CD14-positive monocyte (primary cell): Measurements from ENCODE around the gene FGD4. TPM values are rescaled to one million over a fixed set of nuclear protein-coding genes. Genes with fewer than 3 reads are reported as not detected.

ENCODE experiments used
- DNase-seq, 3 donors: peaks; one replicate each; pipeline ENCODE4 v3.0.0-alpha.2; 2011 to 2022
- H2AFZ ChIP-seq: 2 replicates; pipeline ENCODE4 v1.6.0; 2012; ENCODE audit warnings: mild to moderate bottlenecking, low read depth, low read length, inconsistent platforms; ENCODE audit not compliant: insufficient read depth, poor library complexity, severe bottlenecking
- H3K27ac ChIP-seq, 2 donors: 1 replicate in 1 of 2; 2 replicates in 1 of 2; pipeline ENCODE4 v1.5.1; 2012 to 2013; ENCODE audit warnings: low read length in 2 of 2, control low read depth in 1 of 2, inconsistent platforms in 1 of 2, low read depth in 1 of 2, mild to moderate bottlenecking in 1 of 2
- H3K27me3 ChIP-seq, 2 donors: one replicate each; pipeline versions ENCODE4 v1.6.0 to v1.6.1; 2011 to 2013; ENCODE audit warnings: low read length in 2 of 2; ENCODE audit not compliant: control insufficient read depth in 2 of 2, insufficient read depth in 2 of 2
- H3K36me3 ChIP-seq, 2 donors: replicated peaks in 1 of 2; 1 replicate in 1 of 2; 2 replicates in 1 of 2; pipeline versions ENCODE4 v1.5.1 to v1.6.1; 2012 to 2013; ENCODE audit warnings: low read length in 2 of 2, control low read depth in 1 of 2, inconsistent platforms in 1 of 2, mild to moderate bottlenecking in 1 of 2; ENCODE audit not compliant: insufficient read depth in 2 of 2, control insufficient read depth in 1 of 2
- H3K4me1 ChIP-seq, 2 donors: 1 replicate in 1 of 2; 2 replicates in 1 of 2; pipeline versions ENCODE4 v1.5.1 to v1.6.1; 2012 to 2013; ENCODE audit warnings: low read length in 2 of 2, control low read depth in 1 of 2, inconsistent platforms in 1 of 2, mild to moderate bottlenecking in 1 of 2, moderate library complexity in 1 of 2; ENCODE audit not compliant: insufficient read depth in 2 of 2, control insufficient read depth in 1 of 2
- H3K4me2 ChIP-seq: replicated peaks from 2 replicates; pipeline ENCODE3; 2012; ENCODE audit warnings: low read length, moderate library complexity, mild to moderate bottlenecking; ENCODE audit not compliant: poor library complexity, severe bottlenecking; ENCODE audit errors: extremely low read depth
- H3K4me3 ChIP-seq, 3 experiments: fragments of 200-600 bp in 1 of 3; sonication (generic) in 1 of 3; replicated peaks in 1 of 3; 1 replicate in 2 of 3; 2 replicates in 1 of 3; pipeline ENCODE4 v1.5.1; 2011 to 2013; ENCODE audit warnings: low read length in 3 of 3, mild to moderate bottlenecking in 3 of 3, control low read depth in 2 of 3, low read depth in 2 of 3, inconsistent platforms in 1 of 3, moderate library complexity in 1 of 3
- H3K79me2 ChIP-seq: 2 replicates; pipeline ENCODE4 v1.6.0; 2012; ENCODE audit warnings: mild to moderate bottlenecking, control low read depth, inconsistent platforms, low read length, moderate library complexity; ENCODE audit not compliant: insufficient read depth
- H3K9ac ChIP-seq: 2 replicates; pipeline ENCODE4 v1.6.0; 2017; ENCODE audit warnings: low read length, mild to moderate bottlenecking; ENCODE audit not compliant: insufficient read depth, poor library complexity, severe bottlenecking
- H3K9me3 ChIP-seq, 2 donors: replicated peaks in 1 of 2; 1 replicate in 1 of 2; 2 replicates in 1 of 2; pipeline versions ENCODE4 v1.5.1 to v1.6.1; 2012 to 2013; ENCODE audit warnings: low read length in 2 of 2, control low read depth in 1 of 2; ENCODE audit not compliant: control insufficient read depth in 1 of 2, insufficient read depth in 1 of 2
- H4K20me1 ChIP-seq: 2 replicates; pipeline ENCODE4 v1.6.0; 2012; ENCODE audit warnings: mild to moderate bottlenecking, low read length, control low read depth, moderate library complexity; ENCODE audit not compliant: insufficient read depth
- H3K27ac Mint-ChIP-seq, 7 donors: one replicate each; pipeline ENCODE4 v1.8.0; 2020; ENCODE audit warnings: mild to moderate bottlenecking in 7 of 7, mixed read lengths in 7 of 7, moderate library complexity in 6 of 7, inconsistent platforms in 2 of 7
- H3K27me3 Mint-ChIP-seq, 3 donors: one replicate each; pipeline ENCODE4 v1.8.0; 2021 to 2022; ENCODE audit warnings: low read depth in 3 of 3, mild to moderate bottlenecking in 3 of 3, mixed read lengths in 3 of 3, moderate library complexity in 3 of 3, inconsistent platforms in 1 of 3
- H3K36me3 Mint-ChIP-seq, 2 donors: one replicate each; pipeline ENCODE4 v1.8.0; 2020; ENCODE audit warnings: mixed read lengths in 2 of 2, inconsistent platforms in 1 of 2, mild to moderate bottlenecking in 1 of 2
- H3K4me1 Mint-ChIP-seq: one replicate; pipeline ENCODE4 v1.8.0; 2020; ENCODE audit warnings: mild to moderate bottlenecking, mixed read lengths
- H3K4me3 Mint-ChIP-seq, 2 donors: one replicate each; pipeline ENCODE4 v1.8.0; 2020; ENCODE audit warnings: mild to moderate bottlenecking in 2 of 2, mixed read lengths in 2 of 2, moderate library complexity in 1 of 2
- H3K9me3 Mint-ChIP-seq, 7 donors: one replicate each; pipeline ENCODE4 v1.8.0; 2020 to 2022; ENCODE audit warnings: mixed read lengths in 7 of 7, mild to moderate bottlenecking in 6 of 7, moderate library complexity in 6 of 7, inconsistent platforms in 2 of 7
- CTCF ChIP-seq: fragments of 200-600 bp; IDR thresholded peaks from one replicate; pipeline ENCODE4 v1.8.0; 2022; ENCODE audit warnings: antibody characterized with exemption, mild to moderate bottlenecking
- WGBS: methylation state at CpG from one replicate; pipeline ENCODE4 v1.1.5; 2013; ENCODE audit warnings: missing lambda C conversion rate; ENCODE audit not compliant: insufficient coverage; 5-methylcytosine and 5-hydroxymethylcytosine counted together
- intact Hi-C, 2 donors: fragments of 100-400 bp; cut with micrococcal nuclease; formaldehyde crosslinking; loops; one replicate each; pipeline versions ENCODE4 v1.15.0 to v1.15.1; 2023
- polyA plus RNA-seq, 3 donors: library from polyadenylated mRNA; depleted of rRNA in 1 of 3; unstranded in 2 of 3; stranded (reverse) in 1 of 3; fragments of 300-500 nt in 2 of 3; fragments of >200 nt in 1 of 3; fragmentation: Illumina TruSeq in 2 of 3; gene quantifications; 1 replicate in 2 of 3; 2 replicates in 1 of 3; pipeline ENCODE4 v1.2.3, GENCODE V29; 2012 to 2021

FGD4 gene
- polyA plus RNA-seq, 3 donors: 5.3 to 34.4 (median 6.0) TPM

- Histone ChIP-seq H3K4me2 (no peak overlapping the region), H3K79me2 (peaks cover under 1% of the 10 kb centered on the region), H3K9ac (no peak overlapping the region), H3K27ac (no peak overlapping the region), H3K36me3 (peaks cover 70 to 99% of the 10 kb centered on the region in 2 donors), H3K4me3 (no peak overlapping the region), H4K20me1 (peaks cover 8% of the 10 kb centered on the region), H2AFZ (no peak overlapping the region), H3K9me3 (no peaks in the 10 kb centered on the region), H3K27me3 (no peaks in the 10 kb centered on the region), H3K4me1 (peaks cover 10% of the 10 kb centered on the region in 2 donors)
- Mint-ChIP-seq H3K27me3 (no peaks in the 10 kb centered on the region), H3K9me3 (no peaks in the 10 kb centered on the region), H3K4me1 (peaks cover 9% of the 10 kb centered on the region), H3K4me3 (no peak overlapping the region), H3K36me3 (peaks cover 77 to 96% of the 10 kb centered on the region in 2 donors), H3K27ac (peak overlapping the region in 1 of 7 donors; percentile 13)
- intact Hi-C loops: no loop called here
- TF ChIP-seq CTCF: no peak
- DNase-seq: no peak
- 100% methylated on average over 1 of the region's 2 CpGs for WGBS
Measured at GRCh38 chr12:32606443-32606842, 207.1 kb downstream of the FGD4 start.

- no peak for DNase-seq
- Histone ChIP-seq H3K4me3 (no peak overlapping the region), H3K4me2 (no peak overlapping the region), H3K79me2 (no peaks in the 10 kb centered on the region), H3K27ac (peak overlapping the region in 1 of 2 donors; percentile 50), H3K9me3 (no peaks in the 10 kb centered on the region), H4K20me1 (peaks cover 24% of the 10 kb centered on the region), H3K36me3 (peaks cover 91 to 99% of the 10 kb centered on the region in 2 donors), H3K9ac (no peak overlapping the region), H3K4me1 (no peaks in the 10 kb centered on the region), H3K27me3 (no peaks in the 10 kb centered on the region), H2AFZ (no peak overlapping the region)
- Mint-ChIP-seq H3K4me1 (no peaks in the 10 kb centered on the region), H3K36me3 (peaks cover 84 to 92% of the 10 kb centered on the region in 2 donors), H3K27me3 (peaks cover 0 to 2% (median 0%) of the 10 kb centered on the region in 3 donors), H3K4me3 (no peak overlapping the region), H3K27ac (peak overlapping the region in 4 of 7 donors; percentile 21 to 68 (median 32)), H3K9me3 (no peaks in the 10 kb centered on the region)
- WGBS: no CpG with 5 or more reads among the region's 1 CpG
- TF ChIP-seq CTCF: no peak
- intact Hi-C loops: no loop called here
Measured at GRCh38 chr12:32609966-32610365, 210.6 kb downstream of the FGD4 start.
